Measurements from ENCODE around the gene LRRC55.

Gene LRRC55

GRCh38 chr11:57181678-57182305 is at the start of gene LRRC55:
TSS of gene LRRC55 (plus strand) at chr11:57181953. CDS start at chr11:57182023, 70 bp downstream.
- DNase-seq (ENCODE audit: low read depth in 3 of 3, low spot score in 1 of 3): no peak

GRCh38 chr11:57133366-57134038 is 48.3 kb upstream of the LRRC55 start:
- DNase-seq (ENCODE audit: low read depth in 3 of 3, low spot score in 1 of 3): no peak

GRCh38 chr11:57134284-57134683 is 47.5 kb upstream of the LRRC55 start:
- DNase-seq (ENCODE audit: low read depth in 3 of 3, low spot score in 1 of 3): no peak

GRCh38 chr11:57135020-57135751 is 46.6 kb upstream of the LRRC55 start:
- DNase-seq (ENCODE audit: low read depth in 3 of 3, low spot score in 1 of 3): no peak

- DNase-seq (ENCODE audit: low read depth in 3 of 3, low spot score in 1 of 3): no peak
Observed at GRCh38 chr11:57140568-57140967, 41.2 kb upstream of the LRRC55 start.

- no peak for DNase-seq (ENCODE audit: low read depth in 3 of 3, low spot score in 1 of 3)
Observed at GRCh38 chr11:57143459-57143858, 38.3 kb upstream of the LRRC55 start.

GRCh38 chr11:57144075-57144474 is 37.7 kb upstream of the LRRC55 start:
- DNase-seq (ENCODE audit: low read depth in 3 of 3, low spot score in 1 of 3): no peak

- no peak for DNase-seq (ENCODE audit: low read depth in 3 of 3, low spot score in 1 of 3)
Observed at GRCh38 chr11:57144531-57145320, 37.0 kb upstream of the LRRC55 start.

- no peak for DNase-seq (ENCODE audit: low read depth in 3 of 3, low spot score in 1 of 3)
Observed at GRCh38 chr11:57146301-57146700, 35.5 kb upstream of the LRRC55 start.

- DNase-seq (ENCODE audit: low read depth in 3 of 3, low spot score in 1 of 3): no peak
Observed at GRCh38 chr11:57148621-57149020, 33.1 kb upstream of the LRRC55 start.

- no peak for DNase-seq (ENCODE audit: low read depth in 3 of 3, low spot score in 1 of 3)
Observed at GRCh38 chr11:57150454-57150917, 31.3 kb upstream of the LRRC55 start.

- no peak for DNase-seq (ENCODE audit: low read depth in 3 of 3, low spot score in 1 of 3)
Observed at GRCh38 chr11:57152134-57152533, 29.6 kb upstream of the LRRC55 start.

GRCh38 chr11:57153448-57153847 is 28.3 kb upstream of the LRRC55 start:
- no peak for DNase-seq (ENCODE audit: low read depth in 3 of 3, low spot score in 1 of 3)

- DNase-seq (ENCODE audit: low read depth in 3 of 3, low spot score in 1 of 3): no peak
Observed at GRCh38 chr11:57154739-57155138, 27.0 kb upstream of the LRRC55 start.

GRCh38 chr11:57155400-57155799 is 26.4 kb upstream of the LRRC55 start:
- no peak for DNase-seq (ENCODE audit: low read depth in 3 of 3, low spot score in 1 of 3)

- no peak for DNase-seq (ENCODE audit: low read depth in 3 of 3, low spot score in 1 of 3)
Observed at GRCh38 chr11:57155838-57156607, 25.7 kb upstream of the LRRC55 start.

- DNase-seq (ENCODE audit: low read depth in 3 of 3, low spot score in 1 of 3): no peak
Observed at GRCh38 chr11:57156928-57157327, 24.8 kb upstream of the LRRC55 start.

GRCh38 chr11:57157624-57158023 is 24.1 kb upstream of the LRRC55 start:
- no peak for DNase-seq (ENCODE audit: low read depth in 3 of 3, low spot score in 1 of 3)

- no peak for DNase-seq (ENCODE audit: low read depth in 3 of 3, low spot score in 1 of 3)
Observed at GRCh38 chr11:57158180-57158579, 23.6 kb upstream of the LRRC55 start.

- DNase-seq (ENCODE audit: low read depth in 3 of 3, low spot score in 1 of 3): no peak
Observed at GRCh38 chr11:57158599-57158998, 23.2 kb upstream of the LRRC55 start.

GRCh38 chr11:57160665-57161064 is 21.1 kb upstream of the LRRC55 start:
- DNase-seq (ENCODE audit: low read depth in 3 of 3, low spot score in 1 of 3): no peak

Data from stimulated activated CD4-positive, alpha-beta T cell treated with anti-CD3 and anti-CD28 coated beads, TNF-alpha, amount 100 ng/mL, for 1 hour (primary cell).